Measurements from ENCODE around the gene KCNV2.

The KCNV2 gene

GRCh38 chr9:2727966-2728613 lies 10.8 kb downstream of the KCNV2 start:
- no peak for TF ChIP-seq ZFX (IDR thresholded peaks at IDR 0.05)
- TF ChIP-seq CTCF (conservative IDR thresholded peaks at IDR 0.05): peak; percentile 90
- no peak overlapping the region for H3K27ac ChIP-seq

DNA sequence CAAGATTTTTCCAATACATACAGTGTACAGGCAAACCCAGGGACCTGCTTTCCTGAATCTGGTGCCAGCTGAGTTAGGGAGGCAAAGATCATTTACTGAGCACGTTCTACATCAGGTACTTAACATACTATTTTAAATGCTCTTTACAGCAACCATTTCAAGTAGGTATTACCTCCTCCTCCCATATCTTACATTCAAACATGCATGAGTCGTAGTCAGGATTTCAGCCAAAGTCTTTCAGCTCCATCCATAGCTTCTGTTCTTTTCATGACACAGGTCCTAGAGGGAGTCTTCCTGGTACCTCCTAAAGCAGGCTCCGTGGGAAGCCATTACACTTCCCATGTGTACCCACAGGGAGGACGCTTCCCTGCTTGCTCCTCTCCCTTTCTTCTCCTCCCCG lies 11.7 kb downstream of the KCNV2 start:
- no peak for TF ChIP-seq ZFX (IDR thresholded peaks at IDR 0.05)
- H3K27ac ChIP-seq: no peak overlapping the region

GRCh38 chr9:2729721-2730120 lies 12.4 kb downstream of the KCNV2 start:
- H3K27ac ChIP-seq: no peak overlapping the region
- TF ChIP-seq ZFX (IDR thresholded peaks at IDR 0.05): no peak
- no peak for TF ChIP-seq CTCF (conservative IDR thresholded peaks at IDR 0.05)

DNA sequence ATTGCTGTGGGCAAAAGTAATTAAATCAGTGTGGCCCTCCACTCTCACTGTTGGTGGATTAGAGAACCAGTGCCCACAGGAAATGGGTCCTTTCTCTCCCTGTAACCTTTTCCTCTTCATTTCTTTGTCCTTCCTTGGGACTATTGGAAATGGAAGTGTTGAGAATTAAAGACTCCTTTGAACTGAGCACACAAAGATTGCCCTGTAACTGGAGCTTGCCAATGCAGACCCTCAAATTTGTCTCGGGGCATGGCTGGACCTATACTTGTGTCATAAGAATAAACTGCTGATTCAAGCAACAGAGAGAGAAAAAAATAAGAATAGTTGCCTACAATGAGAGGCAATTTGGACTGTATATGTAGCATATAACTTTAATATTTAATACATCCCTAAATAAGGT lies 13.7 kb downstream of the KCNV2 start:
- no peak overlapping the region for H3K27ac ChIP-seq
- no peak for TF ChIP-seq CTCF (conservative IDR thresholded peaks at IDR 0.05)
- TF ChIP-seq ZFX (IDR thresholded peaks at IDR 0.05): no peak

- no peak for TF ChIP-seq CTCF (conservative IDR thresholded peaks at IDR 0.05)
- TF ChIP-seq ZFX (IDR thresholded peaks at IDR 0.05): no peak
- no peak overlapping the region for H3K27ac ChIP-seq
Observed at GRCh38 chr9:2732492-2732891, 15.2 kb downstream of the KCNV2 start.

- no peak overlapping the region for H3K27ac ChIP-seq
- TF ChIP-seq ZFX (IDR thresholded peaks at IDR 0.05) (no peak), CTCF (conservative IDR thresholded peaks at IDR 0.05) (no peak)
Observed at GRCh38 chr9:2740616-2741015, 23.3 kb downstream of the KCNV2 start.

- TF ChIP-seq ZFX (IDR thresholded peaks at IDR 0.05): no peak
- no peak for TF ChIP-seq CTCF (conservative IDR thresholded peaks at IDR 0.05)
- no peak overlapping the region for H3K27ac ChIP-seq
Observed at GRCh38 chr9:2741441-2742158, 24.3 kb downstream of the KCNV2 start.

- no peak overlapping the region for H3K27ac ChIP-seq
- TF ChIP-seq CTCF (conservative IDR thresholded peaks at IDR 0.05) (no peak), ZFX (IDR thresholded peaks at IDR 0.05) (no peak)
Observed at GRCh38 chr9:2742214-2742613, 24.9 kb downstream of the KCNV2 start.
